Activated CD4-positive, alpha-beta T cell treated with anti-CD3 and anti-CD28 coated beads, Interleukin-2, Interleukin-4, amounts not matched to agents 100 ng/mL and 50 ng/mL, durations not matched to agents 16 hours and 8 hours (primary cell): Measurements from ENCODE around the gene KCNMB2.

Source experiments
- DNase-seq: peaks from one replicate; pipeline ENCODE4 v3.0.0-alpha.2; 2020; ENCODE audit warnings: low spot score

Gene KCNMB2

DNA sequence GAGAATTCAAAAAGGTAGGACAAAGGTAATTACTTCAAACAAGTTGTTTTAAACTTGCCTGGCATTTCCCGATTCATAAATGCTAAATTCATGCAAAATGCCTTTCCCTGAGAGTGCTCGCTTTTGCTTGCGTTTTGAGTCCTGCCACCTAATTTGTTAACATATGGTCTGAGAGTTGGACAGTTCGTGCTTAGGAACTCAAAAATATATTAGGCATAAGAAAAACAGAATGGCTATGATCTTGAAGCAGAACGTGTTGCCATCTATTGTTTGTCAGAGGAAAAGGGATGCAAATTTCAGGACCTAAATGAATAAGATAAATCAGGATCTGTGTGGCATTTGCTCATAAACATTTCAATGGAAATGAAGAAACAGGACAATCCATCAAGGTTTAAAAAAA, 339.6 kb downstream of the KCNMB2 start:
- no peak for DNase-seq

DNA sequence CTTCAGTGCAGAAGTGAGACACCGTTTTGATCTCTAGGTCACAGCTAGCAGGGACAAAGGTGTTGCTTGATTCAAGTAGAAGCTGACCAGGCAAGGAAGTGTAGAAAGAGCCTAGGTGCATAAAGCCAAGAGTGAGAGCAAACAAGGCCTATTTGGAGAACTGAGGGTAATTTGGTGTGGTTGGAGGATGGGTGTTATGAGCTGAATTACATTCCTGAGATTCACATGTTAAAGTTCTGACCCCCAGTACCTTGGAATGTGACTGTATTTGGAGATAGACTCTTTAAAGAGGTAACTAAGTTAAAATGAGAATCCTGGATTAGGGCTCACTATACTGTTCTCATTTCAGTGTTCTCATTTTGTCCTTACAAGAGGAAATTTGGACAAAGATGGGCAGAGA, 344.0 kb downstream of the KCNMB2 start:
- DNase-seq: no peak
